HG03060 (cell line): ENCODE data around the gene OR4F15.
"Not testable (repeated sequence)": the region's sequence is repeated elsewhere in the genome, so short reads cannot be mapped to it uniquely, and the experiment has no call there.

Source experiments
- ATAC-seq: cut with Tn5 transposase; IDR thresholded peaks from one replicate; pipeline ENCODE4 v1.9.1; 2021; ENCODE audit warnings: low read depth, moderate number of reproducible peaks; ENCODE audit not compliant: unreplicated experiment

OR4F15 gene, protein sequence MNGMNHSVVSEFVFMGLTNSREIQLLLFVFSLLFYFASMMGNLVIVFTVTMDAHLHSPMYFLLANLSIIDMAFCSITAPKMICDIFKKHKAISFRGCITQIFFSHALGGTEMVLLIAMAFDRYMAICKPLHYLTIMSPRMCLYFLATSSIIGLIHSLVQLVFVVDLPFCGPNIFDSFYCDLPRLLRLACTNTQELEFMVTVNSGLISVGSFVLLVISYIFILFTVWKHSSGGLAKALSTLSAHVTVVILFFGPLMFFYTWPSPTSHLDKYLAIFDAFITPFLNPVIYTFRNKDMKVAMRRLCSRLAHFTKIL

DNA sequence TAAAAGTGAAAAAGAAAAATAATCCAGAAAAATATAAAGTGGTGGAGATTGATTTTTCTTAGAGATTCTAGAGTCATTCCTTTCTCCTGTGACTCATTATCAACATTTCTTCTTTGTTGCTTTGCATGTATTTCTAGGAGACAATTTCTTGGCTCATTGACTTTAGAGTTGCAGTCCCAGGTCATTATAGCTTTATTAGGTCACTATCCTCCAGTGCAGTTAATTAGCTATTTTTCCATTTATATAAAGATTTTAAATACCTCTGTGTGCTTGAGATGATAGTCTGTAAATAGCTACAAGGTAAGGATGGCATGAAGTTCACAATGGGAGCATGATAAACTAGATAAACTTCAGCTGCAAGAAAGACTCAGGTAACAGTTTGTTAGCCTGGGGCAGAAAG, at the start of gene OR4F15:
Gene OR4F15, plus strand, starts transcription at position 301 of the 400 bp plus-strand sequence. CDS start 5,985 bp downstream, outside the sequence.
- ATAC-seq = no peak

DNA sequence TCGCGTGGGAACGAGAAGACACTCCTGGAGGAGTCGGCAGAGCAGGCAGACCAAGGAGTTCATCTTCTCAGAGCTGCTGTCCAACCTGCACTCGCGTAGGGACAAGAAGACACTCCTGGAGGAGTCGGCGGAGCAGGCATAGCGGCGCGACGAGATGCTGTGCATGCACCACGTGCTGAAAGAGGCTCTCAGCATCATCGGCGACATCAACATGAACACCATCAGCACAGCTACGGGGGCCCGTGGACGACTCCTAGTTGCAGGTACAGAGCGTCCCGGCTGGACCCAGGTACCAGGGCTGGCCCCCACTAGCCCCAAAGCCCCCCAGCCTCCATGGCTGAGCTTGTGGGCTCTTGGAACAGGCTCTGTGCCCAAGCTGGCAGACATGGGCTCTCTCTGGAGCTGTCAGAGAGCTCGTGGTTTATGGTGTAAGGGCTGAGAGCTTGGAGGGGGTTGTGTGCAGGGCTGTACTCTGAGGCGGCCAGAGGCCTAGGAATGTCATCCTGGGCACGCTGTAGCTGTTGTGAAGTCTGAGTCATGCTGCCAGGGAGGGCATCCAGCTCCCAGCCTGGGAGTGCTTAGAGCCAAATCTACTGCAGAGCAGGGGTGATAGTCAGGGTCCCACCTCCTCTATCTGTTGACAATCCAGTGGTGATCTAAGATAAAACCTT, 47.2 kb upstream of the OR4F15 start:
- not testable (repeated sequence) for ATAC-seq

DNA sequence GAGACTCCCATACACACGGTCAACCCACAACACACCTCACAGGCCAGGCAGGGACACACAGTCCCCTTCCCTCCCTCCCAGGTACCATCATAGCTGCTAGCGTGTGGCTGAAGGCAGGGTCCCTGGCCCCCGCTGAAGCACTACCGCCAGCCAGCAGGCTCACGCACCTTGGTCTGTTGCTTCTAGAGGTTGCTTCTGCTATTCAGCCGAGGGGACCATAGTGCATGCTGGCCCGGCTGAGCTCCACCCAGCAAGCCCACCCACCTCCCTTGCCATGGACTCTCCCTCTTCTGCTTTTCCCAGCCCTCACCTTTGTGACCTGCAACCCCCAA, 46.7 kb upstream of the OR4F15 start:
- ATAC-seq = not testable (repeated sequence)

DNA sequence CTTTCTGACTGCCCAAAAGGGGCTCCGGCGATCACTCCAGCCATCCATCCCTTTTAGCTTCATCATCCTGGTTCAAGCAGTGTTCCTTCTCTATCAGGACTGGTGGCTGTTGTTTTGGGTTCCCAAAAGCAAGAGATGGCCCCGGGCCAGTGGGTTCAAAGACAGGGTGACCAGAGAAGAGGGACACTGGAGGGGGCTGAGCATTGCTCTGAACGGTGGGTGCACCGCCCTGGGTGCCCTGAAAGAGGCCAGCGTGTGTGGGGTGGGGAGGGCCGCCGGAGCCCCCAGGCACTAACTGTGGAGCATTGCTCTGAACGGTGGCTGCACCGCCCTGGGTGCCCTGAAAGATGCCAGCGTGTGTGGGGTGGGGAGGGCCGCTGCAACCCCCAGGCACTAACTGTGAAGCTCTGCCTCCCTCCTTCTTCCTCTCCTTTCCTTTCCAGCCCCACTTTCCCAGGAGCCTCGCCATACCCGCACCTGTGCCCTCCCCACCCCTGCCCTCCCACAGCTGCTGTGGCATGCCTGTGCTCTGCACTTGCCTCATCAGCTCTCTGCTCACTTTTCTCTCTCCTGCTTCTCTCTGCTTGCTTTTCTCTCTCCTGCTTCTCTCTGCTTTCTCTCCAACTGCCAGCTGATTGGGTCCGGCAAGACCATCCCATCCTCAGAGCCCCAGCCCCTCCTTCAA, 46.1 kb upstream of the OR4F15 start:
- ATAC-seq = no peak

GRCh38 chr15:101767083-101767640, 44.8 kb upstream of the OR4F15 start:
- ATAC-seq = not testable (repeated sequence)

- no peak for ATAC-seq
Measured at GRCh38 chr15:101772921-101773320, 39.1 kb upstream of the OR4F15 start.

DNA sequence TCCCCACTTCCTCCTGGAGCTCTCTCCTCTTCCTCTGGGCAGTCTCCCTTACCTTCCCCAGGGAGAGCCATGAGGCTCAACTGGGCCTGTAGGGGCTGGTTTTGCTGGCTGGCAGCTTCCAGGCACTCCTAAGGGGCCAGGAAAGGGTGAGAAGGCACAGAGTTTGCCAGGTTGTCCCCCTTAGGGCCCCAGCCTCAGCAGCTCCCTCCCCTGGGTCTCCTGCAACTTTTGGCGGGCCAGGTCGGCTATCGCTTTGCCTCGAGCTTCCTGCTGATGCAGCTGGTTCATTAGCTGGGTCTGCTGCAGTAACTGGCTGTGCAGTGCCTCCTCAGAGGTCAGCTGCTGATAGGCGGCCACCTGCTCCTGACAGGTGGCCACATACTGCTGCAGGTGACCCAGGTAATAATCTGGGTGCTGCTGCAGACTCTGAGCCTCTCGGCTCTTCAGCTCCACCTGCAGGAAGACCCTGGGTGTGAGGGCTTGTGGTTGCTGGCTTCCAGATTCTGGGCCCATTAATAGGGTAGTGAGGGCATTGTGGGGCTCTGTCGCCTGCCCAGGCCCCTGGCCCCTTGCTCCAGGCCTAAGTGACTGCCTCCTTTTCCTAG, 38.4 kb upstream of the OR4F15 start:
- no peak for ATAC-seq

DNA sequence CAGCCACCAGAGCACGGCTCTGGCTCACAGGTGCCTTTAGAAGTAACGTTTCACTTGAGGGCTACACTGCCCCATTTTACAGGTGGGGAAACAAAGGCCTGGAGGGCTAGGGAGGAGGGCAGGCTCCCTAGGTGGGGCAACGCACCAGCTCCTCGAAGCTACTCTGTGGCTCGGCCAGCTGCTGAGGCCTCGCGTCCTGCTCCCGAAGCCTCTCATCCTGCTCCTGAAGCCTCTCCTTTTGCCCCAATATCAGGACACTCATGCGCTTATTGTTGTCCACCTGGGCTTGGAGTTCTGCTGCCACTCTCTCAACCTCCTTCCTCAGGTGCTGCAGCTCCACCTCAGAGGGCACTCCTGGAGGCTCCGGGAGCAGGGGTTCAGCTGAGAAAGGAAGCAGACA, 36.9 kb upstream of the OR4F15 start:
- ATAC-seq = no peak

DNA sequence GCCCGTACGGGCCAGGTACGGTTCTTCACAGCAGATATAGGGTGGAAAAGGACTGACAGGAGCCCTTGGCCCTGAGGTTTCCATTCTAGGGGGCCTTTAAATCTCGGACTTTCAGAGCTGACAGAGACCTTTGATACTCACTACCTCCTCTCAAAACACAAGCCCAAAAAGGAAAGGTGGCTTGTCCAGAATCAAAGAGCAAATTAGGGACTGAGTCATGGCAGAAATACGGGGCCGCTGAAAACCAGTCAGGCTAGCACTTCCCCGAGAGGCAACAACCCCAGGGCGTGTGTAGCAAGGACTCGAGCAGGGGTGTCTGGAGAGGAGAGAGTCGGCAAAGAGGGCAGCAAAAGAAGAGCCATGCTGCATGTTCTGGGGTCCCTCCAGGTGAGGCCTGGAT, 33.4 kb upstream of the OR4F15 start:
- not testable (repeated sequence) for ATAC-seq

DNA sequence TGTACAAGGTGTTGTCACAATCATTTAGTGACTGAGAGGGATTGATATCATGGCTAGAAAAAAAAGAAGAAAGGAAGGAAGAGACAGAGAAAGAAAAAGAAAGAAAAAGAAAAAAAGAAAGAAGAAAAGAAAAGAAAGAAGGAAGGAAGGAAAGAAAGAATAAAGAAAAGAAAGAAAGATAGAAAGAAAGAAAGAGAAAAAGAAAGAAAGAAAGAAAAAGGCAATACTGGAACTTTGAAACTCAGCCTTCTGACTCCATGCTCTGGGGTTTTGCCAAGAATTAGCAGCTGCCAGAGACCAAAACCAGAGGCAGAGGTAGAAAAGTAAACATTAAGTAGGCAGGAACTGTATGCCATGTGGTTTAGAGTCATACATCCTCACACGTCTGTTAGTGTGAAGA, 31.8 kb upstream of the OR4F15 start:
- not testable (repeated sequence) for ATAC-seq

GRCh38 chr15:101781928-101782327, 30.1 kb upstream of the OR4F15 start:
- no peak for ATAC-seq

- no peak for ATAC-seq
Measured at GRCh38 chr15:101784644-101785043, 27.4 kb upstream of the OR4F15 start.

DNA sequence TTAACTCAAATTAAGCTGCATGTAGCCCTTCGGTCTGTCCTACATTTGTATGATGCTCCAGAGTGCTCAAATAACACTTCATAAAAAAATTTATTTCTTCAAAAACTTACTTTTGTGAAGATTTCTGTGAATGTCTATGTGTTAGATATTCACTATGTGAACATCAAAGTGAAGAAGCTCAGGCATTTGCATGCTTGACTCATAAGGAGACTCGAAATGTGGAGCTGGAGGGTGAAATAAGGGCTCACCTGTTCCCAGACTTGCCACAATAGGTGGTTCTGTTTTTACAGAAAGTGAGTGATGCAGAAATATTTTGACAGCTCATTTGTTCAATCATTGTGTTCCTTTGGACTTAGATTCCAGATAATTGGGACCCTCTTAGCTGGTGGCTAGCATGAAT, 25.6 kb upstream of the OR4F15 start:
- ATAC-seq = not testable (repeated sequence)

- ATAC-seq = not testable (repeated sequence)
Measured at GRCh38 chr15:101788001-101788400, 24.0 kb upstream of the OR4F15 start.

DNA sequence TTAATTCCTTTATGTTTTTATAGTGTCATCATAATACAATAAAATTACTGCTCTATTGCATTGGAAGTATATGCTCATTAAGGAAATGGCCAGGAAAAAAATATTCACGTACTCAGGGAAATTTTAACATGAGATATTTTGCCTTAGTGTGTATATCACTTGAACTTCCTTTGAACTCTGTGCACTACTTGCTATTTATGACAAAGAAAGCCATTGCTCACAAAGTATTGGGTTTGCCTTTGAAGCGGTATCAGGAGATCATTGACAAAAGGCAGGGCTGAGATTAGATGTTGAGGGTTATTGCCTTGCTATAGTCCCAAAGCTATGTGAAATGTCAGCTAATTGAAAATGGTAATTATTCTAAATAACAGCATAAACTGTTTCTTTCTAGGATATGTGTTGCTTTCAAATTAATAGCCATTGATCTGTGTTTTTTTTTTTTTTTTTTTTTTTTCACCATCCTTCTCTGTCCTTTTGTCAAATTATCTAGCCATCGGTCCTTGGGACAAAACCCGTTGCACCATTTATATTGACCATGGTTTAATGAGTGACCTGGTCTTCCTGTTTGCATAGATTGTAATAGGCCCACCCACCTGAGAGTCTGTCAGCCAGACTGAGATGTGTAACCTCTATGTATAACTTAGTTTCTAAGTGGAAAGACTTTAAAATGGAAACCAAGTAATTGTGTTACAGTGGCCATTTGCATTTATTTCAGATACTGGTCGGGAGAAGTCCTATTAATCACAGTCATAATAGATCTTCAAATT, 23.3 kb upstream of the OR4F15 start:
- not testable (repeated sequence) for ATAC-seq

- ATAC-seq = not testable (repeated sequence)
Measured at GRCh38 chr15:101790748-101791147, 21.3 kb upstream of the OR4F15 start.

GRCh38 chr15:101793981-101794380, 18.0 kb upstream of the OR4F15 start:
- not testable (repeated sequence) for ATAC-seq

DNA sequence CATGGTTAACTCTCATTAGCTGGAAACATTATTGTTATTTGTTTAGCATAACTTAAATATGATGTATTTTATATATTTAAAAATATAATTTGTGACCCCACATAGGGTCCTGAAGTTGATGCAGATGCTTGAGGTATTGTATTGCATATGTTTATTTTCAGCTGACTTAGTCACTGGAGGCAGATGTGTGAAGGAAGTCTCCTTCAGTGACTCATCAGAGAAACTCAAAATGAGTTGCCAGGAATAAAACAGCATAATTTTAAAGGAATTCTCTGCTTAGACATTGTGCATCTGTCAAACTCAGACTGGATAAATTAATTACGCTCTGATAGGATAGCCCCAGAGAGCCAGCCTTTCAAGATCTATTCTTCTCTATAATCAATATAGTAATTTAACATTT, 16.5 kb upstream of the OR4F15 start:
- no peak for ATAC-seq

DNA sequence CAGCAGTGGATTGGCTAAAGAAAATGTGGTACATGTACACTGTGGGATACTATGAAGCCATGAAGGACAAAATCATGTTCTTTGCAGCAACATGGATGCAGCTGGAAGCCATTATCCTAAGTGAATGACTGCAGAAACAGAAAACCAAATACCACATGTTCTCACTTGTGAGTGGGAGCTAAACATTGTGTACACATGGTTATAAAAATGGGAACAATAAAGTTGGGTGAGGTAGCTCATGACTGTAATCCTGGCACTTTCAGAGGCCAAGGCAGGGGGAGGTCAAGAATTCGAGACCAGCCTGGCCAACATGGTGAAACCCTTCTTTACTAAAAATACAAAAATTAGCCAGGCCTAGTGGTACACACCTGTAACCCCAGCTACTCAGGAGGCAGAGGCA, 12.3 kb upstream of the OR4F15 start:
- ATAC-seq = no peak

GRCh38 chr15:101801048-101801447, 11.0 kb upstream of the OR4F15 start:
- no peak for ATAC-seq
